Gastrocnemius medialis (tissue), 4 donors: ENCODE measurements around the gene CDC123.

ENCODE experiments used
- CTCF ChIP-seq, 5 experiments: fragments of 450-650 bp in 3 of 5; fragments of 200-600 bp in 2 of 5; sonication (generic) in 2 of 5; IDR thresholded peaks in 4 of 5; conservative IDR thresholded peaks in 1 of 5; 1 replicate in 4 of 5; 2 replicates in 1 of 5; pipeline ENCODE4 v1.5.1; 2016 to 2019; ENCODE audit warnings: antibody characterized with exemption in 5 of 5, mild to moderate bottlenecking in 3 of 5, moderate library complexity in 3 of 5
- POLR2A ChIP-seq, 2 donors: fragments of 450-650 bp; IDR thresholded peaks; one replicate each; pipeline ENCODE4 v1.6.1; 2017; ENCODE audit warnings: antibody characterized with exemption in 2 of 2, mild to moderate bottlenecking in 2 of 2, moderate library complexity in 2 of 2

- no peak for TF ChIP-seq CTCF (IDR thresholded peaks at IDR 0.05 in 4 of 5, conservative IDR thresholded peaks at IDR 0.05 in 1 of 5)
- no peak for TF ChIP-seq POLR2A (IDR thresholded peaks at IDR 0.05)
Observed at GRCh38 chr10:12180221-12180974, 15.6 kb upstream of the CDC123 start.
